Smooth muscle cell (in vitro differentiated cells): Measurements from ENCODE around the gene SSH2. TPM values are rescaled to one million over a fixed set of nuclear protein-coding genes. Genes with fewer than 3 reads are reported as not detected.

Source experiments
- DNase-seq: peaks from one replicate; lab custom pipeline; 2025; ENCODE audit not compliant: unreplicated experiment; lab: John Stamatoyannopoulos, UW
- H2AFZ ChIP-seq: fragments of 200-600 bp; sonication (generic); 2 replicates; pipeline ENCODE4 v1.6.0; 2016; ENCODE audit warnings: antibody characterized with exemption, low read depth, mild to moderate bottlenecking
- H3F3A ChIP-seq: fragments of 200-600 bp; sonication (generic); 2 replicates; pipeline ENCODE4 v1.6.0; 2017; ENCODE audit warnings: antibody characterized with exemption, low read depth
- H3K27ac ChIP-seq: fragments of 200-600 bp; sonication (generic); 2 replicates; pipeline ENCODE4 v1.5.1; 2016; ENCODE audit warnings: low read depth, mild to moderate bottlenecking
- H3K27me3 ChIP-seq: fragments of 200-600 bp; sonication (generic); 2 replicates; pipeline ENCODE4 v1.6.1; 2016; ENCODE audit warnings: low read depth, mild to moderate bottlenecking
- H3K36me3 ChIP-seq: fragments of 200-600 bp; sonication (generic); 2 replicates; pipeline ENCODE4 v1.5.1; 2016; ENCODE audit warnings: low read depth
- H3K4me1 ChIP-seq: fragments of 200-600 bp; sonication (generic); 2 replicates; pipeline ENCODE4 v1.5.1; 2016; ENCODE audit warnings: low read depth
- H3K4me2 ChIP-seq: fragments of 200-600 bp; sonication (generic); 2 replicates; pipeline ENCODE4 v1.6.0; 2016; ENCODE audit warnings: mild to moderate bottlenecking
- H3K4me3 ChIP-seq: fragments of 200-600 bp; sonication (generic); 2 replicates; pipeline ENCODE4 v1.5.1; 2016; ENCODE audit warnings: mild to moderate bottlenecking
- H3K79me2 ChIP-seq: fragments of 200-600 bp; sonication (generic); 2 replicates; pipeline ENCODE4 v1.6.0; 2016; ENCODE audit warnings: low read depth, mild to moderate bottlenecking
- H3K9ac ChIP-seq: fragments of 200-600 bp; sonication (generic); 2 replicates; pipeline ENCODE4 v1.6.0; 2016; ENCODE audit warnings: low read depth
- H3K9me3 ChIP-seq: fragments of 200-600 bp; sonication (generic); replicated peaks from 2 replicates; pipeline ENCODE4 v1.5.1; 2016; ENCODE audit warnings: low read depth
- H4K20me1 ChIP-seq: fragments of 200-600 bp; sonication (generic); 2 replicates; pipeline ENCODE4 v1.6.0; 2016; ENCODE audit warnings: low read depth
- CTCF ChIP-seq: fragments of 200-600 bp; sonication (generic); IDR thresholded peaks from 2 replicates; pipeline ENCODE4 v1.5.1; 2017; ENCODE audit warnings: borderline replicate concordance, mild to moderate bottlenecking, antibody characterized with exemption; ENCODE audit not compliant: insufficient read depth, poor library complexity, severe bottlenecking
- WGBS: methylation state at CpG from one replicate; pipeline ENCODE4 v1.1.7; 2016; ENCODE audit warnings: low lambda C conversion rate; 5-methylcytosine and 5-hydroxymethylcytosine counted together
- polyA plus RNA-seq: library from polyadenylated mRNA; unstranded; fragments of >200 nt; fragmentation: Nextera tagmentation; extraction: Ambion mirVana; gene quantifications from 2 replicates; pipeline ENCODE4 v1.2.1, GENCODE V29; 2016
- small RNA-seq: library from RNA; depleted of rRNA; stranded (forward); fragments of <200 nt; gene quantifications from one replicate; pipeline ENCODE3, GENCODE V24; 2014
- total RNA-seq: library from RNA; depleted of rRNA; stranded (reverse); fragments of >200 nt; gene quantifications from 2 replicates; pipeline ENCODE4 v1.2.3, GENCODE V29; 2014

The SSH2 gene
- total and polyA plus RNA-seq, 2 experiments from 2014 or later, result 9.7 to 10.4 TPM

GRCh38 chr17:29576214-29577000 lies 353.6 kb downstream of the SSH2 start:
- 96% methylated on average over 36 of the region's 37 CpGs for WGBS

More at GRCh38 chr17:29576214-29577000, 353.6 kb downstream of the SSH2 start:
- no peak overlapping the region for H3K9ac ChIP-seq
- no peak overlapping the region for H3K4me3 ChIP-seq
- no peaks in the 10 kb centered on the region for H3K79me2 ChIP-seq
- peaks cover 6% of the 10 kb centered on the region for H4K20me1 ChIP-seq
- no peaks in the 10 kb centered on the region for H3K27me3 ChIP-seq
- peaks cover 6% of the 10 kb centered on the region for H3K4me1 ChIP-seq
- H3K9me3 ChIP-seq, result no peaks in the 10 kb centered on the region
- TF ChIP-seq CTCF, result no peak
- H2AFZ ChIP-seq, result no peak overlapping the region
- H3K4me2 ChIP-seq, result no peak overlapping the region
- H3F3A ChIP-seq, result no peaks in the 10 kb centered on the region
- H3K36me3 ChIP-seq, result no peaks in the 10 kb centered on the region
- H3K27ac ChIP-seq, result no peak overlapping the region
- no peak for DNase-seq

Small RNA genes lying within 50 kb of the gene (small RNA-seq; reads per million reads assigned to genes)
- gene RF00156, result not detected
- gene RF01210, result not detected
- not detected for gene RNU6-920P

Other genes starting within 250 kb of the SSH2 start
- not detected in 2 replicates for gene EFCAB5, start 11.4 kb upstream of the SSH2 start, total RNA-seq
- 0.31 TPM in 1 of 2 replicates, not detected in the other for gene EFCAB5, start 11.4 kb upstream of the SSH2 start, polyA plus RNA-seq
- gene NSRP1, start 186.6 kb upstream of the SSH2 start, total RNA-seq, result 4.9 and 8.6 TPM in 2 replicates
- 31.4 and 36.6 TPM in 2 replicates for gene NSRP1, start 186.6 kb upstream of the SSH2 start, polyA plus RNA-seq